Stimulated activated CD4-positive, alpha-beta T cell treated with anti-CD3 and anti-CD28 coated beads, TNF-alpha, amount 100 ng/mL, for 4 hours (primary cell): Measurements from ENCODE around the gene CLRN3.

Source experiments
- DNase-seq, 3 experiments: peaks; one replicate each; pipeline ENCODE4 v3.0.0-alpha.2; 2020; ENCODE audit warnings: low read depth in 3 of 3

The CLRN3 gene

DNA sequence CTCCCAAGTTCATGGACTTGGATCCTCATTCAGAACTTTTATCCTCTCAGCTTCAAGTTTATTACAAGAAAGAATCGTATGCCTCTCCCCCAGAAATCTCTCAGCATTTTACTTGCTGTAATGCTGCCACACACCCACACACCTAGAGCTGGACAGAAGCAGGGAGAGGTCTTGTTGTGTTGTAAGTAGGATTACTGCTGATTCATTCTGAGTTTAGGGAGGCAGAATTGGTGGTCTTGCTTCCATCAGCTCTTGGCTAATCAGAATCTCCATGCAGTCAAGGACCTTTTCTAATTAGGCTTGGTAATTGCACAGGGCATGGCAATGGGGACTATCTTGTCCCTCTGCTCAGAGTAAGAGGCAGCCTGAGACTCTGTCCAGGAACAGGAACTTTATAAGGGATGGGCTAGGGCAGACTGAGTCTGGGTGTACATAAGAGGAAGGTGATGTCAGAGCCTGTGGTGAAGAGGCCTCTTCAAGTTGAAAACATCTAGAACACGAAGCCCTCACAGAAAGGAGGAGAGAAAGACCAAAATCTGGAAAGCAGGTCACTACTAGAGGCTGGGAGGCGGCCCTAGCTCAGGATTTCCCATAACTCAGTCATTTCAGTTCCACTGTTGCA lies 7.1 kb upstream of the CLRN3 start:
- no peak for DNase-seq

DNA sequence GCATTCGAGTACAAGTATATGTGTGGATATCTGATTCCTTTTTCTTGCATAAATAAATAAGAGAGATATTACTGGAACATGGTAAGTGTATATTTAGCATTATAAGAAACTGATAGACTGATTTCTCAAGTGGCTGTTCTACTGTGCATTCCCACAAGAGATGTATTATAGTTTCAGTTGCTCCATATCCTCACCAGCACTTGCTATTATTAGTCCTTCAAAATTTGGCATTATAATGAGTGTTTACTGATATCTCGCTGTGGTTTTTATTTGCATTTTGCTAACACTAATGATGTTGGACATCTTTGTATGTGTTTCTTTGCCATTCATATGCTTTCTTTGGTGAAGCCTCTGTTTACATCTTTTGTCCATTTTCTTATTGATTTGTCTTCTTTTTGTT lies 4.4 kb upstream of the CLRN3 start:
- no peak for DNase-seq

DNA sequence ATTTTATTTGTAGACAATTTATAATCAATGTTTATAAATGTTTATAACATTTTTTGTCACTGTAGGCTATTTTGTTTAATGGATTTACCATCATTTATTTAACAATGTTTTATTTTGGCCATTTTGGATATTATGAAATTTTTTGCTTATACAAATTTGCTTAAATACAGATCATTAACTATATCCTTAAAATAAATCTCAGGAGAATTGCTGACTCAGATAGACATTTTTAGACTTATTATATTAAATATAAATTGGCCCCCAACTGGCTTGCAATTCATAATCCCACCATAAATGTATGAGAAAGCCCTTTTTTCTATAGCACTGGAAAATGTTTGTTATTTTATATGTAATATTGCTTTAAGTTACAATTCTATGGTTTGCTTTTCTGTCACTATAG lies 3.8 kb upstream of the CLRN3 start:
- no peak for DNase-seq

- DNase-seq, result no peak
Observed at GRCh38 chr10:127894146-127894545, 1.4 kb upstream of the CLRN3 start.

DNA sequence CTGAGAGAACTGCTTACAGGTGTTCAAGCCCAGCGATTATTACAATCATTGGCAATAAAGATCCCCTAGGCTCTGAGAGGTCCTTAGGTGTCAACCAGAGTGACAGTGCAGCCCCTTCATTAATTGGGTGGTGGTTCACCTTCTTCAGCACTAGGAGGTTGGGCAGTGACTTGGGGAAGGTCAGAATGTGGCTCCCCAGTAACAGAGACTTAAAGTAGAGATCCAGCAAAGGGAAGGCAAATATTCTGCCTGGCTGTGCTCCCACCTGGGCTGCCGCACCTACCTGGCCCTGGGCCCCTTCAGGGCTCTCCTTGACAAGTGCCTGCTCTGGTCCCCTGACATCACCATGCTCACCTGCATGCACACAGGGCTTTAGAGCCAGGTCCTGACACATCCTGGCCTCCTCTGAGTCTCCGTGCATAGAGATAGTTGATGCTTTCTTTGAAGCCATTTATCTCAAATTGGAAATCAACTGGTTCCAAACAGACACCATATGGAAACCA lies 1.9 kb downstream of the CLRN3 start:
- DNase-seq, result no peak

DNA sequence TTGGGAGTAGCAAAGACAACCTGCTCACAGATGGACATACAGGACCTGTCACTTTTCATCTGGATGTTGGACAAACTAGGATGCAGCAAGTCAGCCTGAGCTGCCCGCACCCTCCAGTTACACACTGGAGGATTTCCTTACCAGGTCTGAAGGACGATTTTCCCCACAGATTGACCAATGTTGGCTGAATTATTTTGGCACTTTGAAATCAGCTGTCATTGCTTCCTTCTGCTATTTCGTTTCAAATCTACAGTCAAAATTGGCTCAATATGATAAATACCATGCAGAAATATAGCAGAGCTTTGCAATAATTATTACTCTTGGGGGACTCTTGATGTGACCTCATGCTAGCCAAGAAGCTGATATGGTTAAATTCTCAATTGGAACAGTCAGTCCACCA lies 2.5 kb downstream of the CLRN3 start:
- DNase-seq, result no peak

GRCh38 chr10:127889605-127890195 lies 3.0 kb downstream of the CLRN3 start:
- DNase-seq, result no peak

GRCh38 chr10:127888521-127889312 lies 4.0 kb downstream of the CLRN3 start:
- DNase-seq, result no peak

GRCh38 chr10:127887541-127888415 lies 5.0 kb downstream of the CLRN3 start:
- DNase-seq, result no peak

- DNase-seq, result no peak
Observed at GRCh38 chr10:127886371-127887051, 6.2 kb downstream of the CLRN3 start.

- no peak for DNase-seq
Observed at GRCh38 chr10:127884501-127884900, 8.2 kb downstream of the CLRN3 start.

DNA sequence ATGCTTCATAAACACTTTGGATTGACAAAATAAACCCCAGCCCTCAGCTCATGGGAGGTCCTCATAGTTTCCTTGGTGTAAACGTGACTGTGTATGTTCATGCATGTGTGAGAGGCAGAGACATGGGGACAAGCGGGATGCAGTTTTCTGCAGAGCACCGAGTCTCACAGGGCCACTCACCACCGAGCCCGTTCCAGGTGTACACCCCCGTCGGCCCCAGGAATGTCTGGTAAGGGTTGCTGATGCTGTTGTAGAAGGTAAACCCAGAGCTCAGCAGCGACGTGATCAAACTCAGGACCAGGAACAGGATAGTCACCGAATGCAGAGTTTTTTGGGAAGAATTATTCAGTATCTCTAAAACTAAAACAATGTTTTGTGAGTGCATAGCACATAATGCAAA lies 9.2 kb downstream of the CLRN3 start:
- DNase-seq, result no peak

GRCh38 chr10:127882801-127883459 lies 9.8 kb downstream of the CLRN3 start:
- DNase-seq, result no peak

DNA sequence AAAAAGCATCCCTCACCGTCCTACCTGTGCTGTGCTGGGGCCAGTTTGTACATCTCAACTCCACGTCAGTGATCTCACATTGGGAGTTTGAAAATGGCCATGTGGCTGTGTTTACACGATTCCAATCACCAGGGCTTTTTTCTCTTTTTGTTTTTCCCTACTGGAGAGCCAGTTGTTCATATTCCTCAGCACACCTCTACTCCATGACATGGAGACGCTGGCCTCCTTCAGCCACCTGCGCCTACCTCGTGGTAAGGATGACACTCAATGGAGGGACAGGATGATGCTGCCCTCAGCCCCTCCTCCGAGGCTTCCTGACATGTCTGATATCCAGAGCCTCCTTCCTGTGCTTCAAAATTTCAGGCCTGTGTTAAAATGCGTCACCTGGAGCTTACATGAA lies 10.3 kb downstream of the CLRN3 start:
- DNase-seq, result no peak

DNA sequence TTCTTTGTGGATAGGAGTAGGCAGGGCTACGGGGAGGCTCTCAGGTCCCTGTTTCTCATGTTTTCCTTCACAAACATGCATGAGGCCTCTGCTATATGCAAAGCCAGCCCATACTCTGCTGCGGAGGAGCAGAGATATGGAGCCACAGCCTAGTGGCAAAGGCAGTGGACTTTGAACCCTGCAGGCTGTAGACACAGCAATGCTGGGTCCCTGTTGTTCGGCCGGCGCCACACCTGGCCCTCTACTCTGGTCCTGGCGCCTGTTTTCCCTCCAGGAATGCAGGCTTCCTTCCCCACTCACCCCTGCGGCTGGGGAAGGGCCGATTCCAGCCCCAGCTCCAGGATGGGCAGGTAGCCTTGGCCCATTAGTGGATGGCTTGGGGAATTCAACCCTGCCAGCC lies 11.5 kb downstream of the CLRN3 start:
- no peak for DNase-seq

- no peak for DNase-seq
Observed at GRCh38 chr10:127880557-127880956, 12.2 kb downstream of the CLRN3 start.

GRCh38 chr10:127878475-127879055 lies 14.2 kb downstream of the CLRN3 start:
- DNase-seq, result no peak

GRCh38 chr10:127877699-127878098 lies 15.0 kb downstream of the CLRN3 start:
- no peak for DNase-seq

GRCh38 chr10:127877116-127877515 lies 15.6 kb downstream of the CLRN3 start:
- DNase-seq, result no peak

- no peak for DNase-seq
Observed at GRCh38 chr10:127875916-127876315, 16.8 kb downstream of the CLRN3 start.

DNA sequence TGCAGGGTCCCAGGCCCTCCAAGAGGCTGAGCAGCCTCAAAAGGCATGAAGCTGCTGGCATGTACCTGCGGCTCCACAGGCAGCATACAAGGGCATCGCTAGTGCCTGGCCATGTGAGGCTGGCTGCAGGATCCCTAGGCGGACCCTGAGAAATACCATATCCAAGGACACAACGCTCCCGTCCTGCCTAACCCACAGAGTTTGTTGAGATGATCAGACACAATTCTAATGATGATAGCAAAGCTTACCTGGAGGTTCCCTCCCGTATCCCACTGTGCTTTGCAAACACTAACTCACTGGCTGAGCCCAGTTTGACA lies 17.3 kb downstream of the CLRN3 start:
- DNase-seq, result no peak
